KMS-11 (cell line): ENCODE data around the gene TPM2.

Experiments
- H2AFZ ChIP-seq: fragments of 200-600 bp; sonication (generic); 2 replicates; pipeline ENCODE4 v1.6.1; 2016; ENCODE audit warnings: antibody characterized with exemption, mixed run types, low read depth
- H3K27ac ChIP-seq: fragments of 200-600 bp; sonication (generic); 2 replicates; pipeline ENCODE4 v1.6.1; 2016; ENCODE audit warnings: mild to moderate bottlenecking, mixed run types
- H3K27me3 ChIP-seq: fragments of 200-600 bp; sonication (generic); 2 replicates; pipeline ENCODE4 v1.6.1; 2017; ENCODE audit warnings: mild to moderate bottlenecking, low read depth, mixed run types, moderate library complexity; ENCODE audit not compliant: insufficient read depth
- H3K36me3 ChIP-seq: fragments of 200-600 bp; sonication (generic); 2 replicates; pipeline ENCODE4 v1.6.1; 2017; ENCODE audit warnings: mild to moderate bottlenecking, mixed run types; ENCODE audit not compliant: insufficient read depth
- H3K4me1 ChIP-seq: fragments of 200-600 bp; sonication (generic); 2 replicates; pipeline ENCODE4 v1.6.1; 2016; ENCODE audit warnings: mild to moderate bottlenecking, low read depth, mixed run types; ENCODE audit not compliant: poor library complexity, severe bottlenecking
- H3K4me2 ChIP-seq: fragments of 200-600 bp; sonication (generic); 2 replicates; pipeline ENCODE4 v1.7.0; 2016; ENCODE audit warnings: mild to moderate bottlenecking, mixed run types
- H3K4me3 ChIP-seq: fragments of 200-600 bp; sonication (generic); IDR thresholded peaks from 2 replicates; pipeline ENCODE4 v1.6.1; 2017; ENCODE audit warnings: low read depth, low read length, mixed read lengths; ENCODE audit not compliant: insufficient read depth
- H3K79me2 ChIP-seq: fragments of 200-600 bp; sonication (generic); 2 replicates; pipeline ENCODE4 v1.6.1; 2016; ENCODE audit warnings: low read depth, mixed run types; ENCODE audit not compliant: insufficient read depth
- H3K9ac ChIP-seq: fragments of 200-600 bp; sonication (generic); 2 replicates; pipeline ENCODE4 v1.6.1; 2016; ENCODE audit warnings: mild to moderate bottlenecking, mixed run types
- H4K20me1 ChIP-seq: fragments of 200-600 bp; sonication (generic); 2 replicates; pipeline ENCODE4 v1.6.1; 2016; ENCODE audit warnings: mild to moderate bottlenecking, mixed run types; ENCODE audit not compliant: insufficient read depth
- TF ChIP-seq, protein P1 (sequence below): fragments of 200-600 bp; sonication (generic); conservative IDR thresholded peaks from 2 replicates; pipeline ENCODE4 v1.6.1; 2017; ENCODE audit warnings: low read depth, mild to moderate bottlenecking, antibody characterized with exemption, low read length, moderate library complexity, mixed read lengths

TPM2 gene

DNA sequence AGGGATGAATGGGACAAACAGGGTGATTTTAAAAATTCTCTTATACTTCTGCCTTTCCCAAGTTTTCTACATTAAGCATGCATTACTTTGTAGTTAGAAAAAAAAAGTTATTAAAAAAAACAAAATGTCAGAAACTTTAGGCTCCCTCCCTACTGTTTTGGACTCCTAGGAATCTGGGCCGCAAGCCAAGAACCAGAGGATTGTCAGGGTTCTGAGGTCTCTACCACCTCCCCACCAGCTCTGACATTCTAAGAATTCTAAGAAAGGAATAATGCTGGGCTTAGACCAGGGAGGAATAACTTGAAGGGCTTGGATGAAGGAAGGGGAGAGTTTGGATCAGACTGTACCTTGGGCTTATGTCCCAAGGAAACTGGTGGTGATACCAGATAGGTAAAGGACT is 23.7 kb downstream of the TPM2 start:
- Histone ChIP-seq H3K27me3 (no peaks in the 10 kb centered on the region), H3K79me2 (no peaks in the 10 kb centered on the region), H4K20me1 (no peaks in the 10 kb centered on the region), H3K9ac (no peak overlapping the region), H3K4me1 (peaks cover 14% of the 10 kb centered on the region), H3K4me2 (0 out of 2 replicates have a peak overlapping the region, but pooled peaks have one; percentile 25), H3K4me3 (no peak overlapping the region), H3K36me3 (no peaks in the 10 kb centered on the region), H3K27ac (no peak overlapping the region), H2AFZ (no peak overlapping the region)
- TF ChIP-seq, protein P1, sequence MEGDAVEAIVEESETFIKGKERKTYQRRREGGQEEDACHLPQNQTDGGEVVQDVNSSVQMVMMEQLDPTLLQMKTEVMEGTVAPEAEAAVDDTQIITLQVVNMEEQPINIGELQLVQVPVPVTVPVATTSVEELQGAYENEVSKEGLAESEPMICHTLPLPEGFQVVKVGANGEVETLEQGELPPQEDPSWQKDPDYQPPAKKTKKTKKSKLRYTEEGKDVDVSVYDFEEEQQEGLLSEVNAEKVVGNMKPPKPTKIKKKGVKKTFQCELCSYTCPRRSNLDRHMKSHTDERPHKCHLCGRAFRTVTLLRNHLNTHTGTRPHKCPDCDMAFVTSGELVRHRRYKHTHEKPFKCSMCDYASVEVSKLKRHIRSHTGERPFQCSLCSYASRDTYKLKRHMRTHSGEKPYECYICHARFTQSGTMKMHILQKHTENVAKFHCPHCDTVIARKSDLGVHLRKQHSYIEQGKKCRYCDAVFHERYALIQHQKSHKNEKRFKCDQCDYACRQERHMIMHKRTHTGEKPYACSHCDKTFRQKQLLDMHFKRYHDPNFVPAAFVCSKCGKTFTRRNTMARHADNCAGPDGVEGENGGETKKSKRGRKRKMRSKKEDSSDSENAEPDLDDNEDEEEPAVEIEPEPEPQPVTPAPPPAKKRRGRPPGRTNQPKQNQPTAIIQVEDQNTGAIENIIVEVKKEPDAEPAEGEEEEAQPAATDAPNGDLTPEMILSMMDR, result no peak

DNA sequence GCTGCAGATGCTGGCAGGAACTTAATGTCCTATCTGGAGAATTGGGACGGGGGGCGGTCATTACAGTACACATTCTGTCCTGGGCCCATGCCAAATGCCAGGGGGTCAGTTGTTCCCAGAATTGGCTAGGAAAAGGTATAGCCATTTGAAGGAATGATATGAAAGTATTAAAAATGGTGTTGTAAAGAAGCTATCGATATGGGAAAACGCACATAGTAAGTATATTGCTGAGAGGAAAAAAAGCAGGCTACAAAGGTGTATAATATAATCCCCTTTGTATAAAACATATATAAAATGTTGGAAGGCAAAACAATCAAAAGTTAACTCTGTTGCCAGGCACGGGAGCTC is 24.3 kb downstream of the TPM2 start:
- Histone ChIP-seq H3K79me2 (no peaks in the 10 kb centered on the region), H3K4me1 (peaks cover 14% of the 10 kb centered on the region)

DNA sequence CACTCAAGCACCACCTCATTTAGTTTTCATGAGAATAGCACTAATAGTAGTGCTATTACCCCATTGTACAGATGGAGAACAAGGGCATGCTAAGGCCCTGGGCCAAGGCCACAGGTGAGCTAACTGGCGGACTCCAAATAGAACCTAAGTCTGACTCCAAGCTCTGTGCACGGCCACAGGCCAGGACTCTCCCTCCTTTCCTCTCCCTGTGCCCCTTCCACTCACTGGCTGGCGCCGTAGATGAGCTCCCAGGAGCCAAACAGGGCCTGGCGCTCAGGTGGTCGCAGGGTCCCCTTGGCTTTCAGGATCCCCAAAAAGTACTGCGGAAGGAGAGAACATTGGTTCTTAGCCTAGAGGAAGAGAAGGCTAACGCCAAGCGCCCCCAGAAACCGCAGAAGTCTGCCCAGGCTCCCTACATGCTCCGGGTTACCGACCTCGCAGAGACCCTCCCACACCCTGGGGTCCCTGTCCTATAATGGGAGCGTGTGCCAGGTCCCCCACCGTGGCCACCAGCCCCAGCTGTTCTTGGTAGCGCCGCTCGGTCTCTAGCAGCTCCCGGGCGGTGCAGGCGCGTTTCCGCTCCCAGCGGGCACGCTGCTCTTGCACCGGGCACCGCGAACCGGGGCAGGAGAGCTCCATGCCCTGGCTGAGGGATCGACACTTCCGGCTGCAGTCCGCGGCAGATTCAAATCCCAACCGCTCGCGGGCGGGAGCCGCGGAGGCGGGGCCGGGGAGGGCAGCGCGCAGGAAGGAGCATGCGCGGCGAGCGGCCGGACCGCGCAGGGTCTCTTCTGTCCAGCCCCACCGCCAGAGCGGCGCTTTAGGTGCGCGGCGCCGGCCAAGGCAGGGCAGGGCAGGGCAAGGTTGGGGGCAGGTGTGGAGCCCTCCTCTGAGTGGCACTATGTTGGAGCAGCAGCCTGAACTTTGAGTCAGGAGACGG is 24.9 kb downstream of the TPM2 start, which contains the start of gene ARHGEF39:
Gene ARHGEF39, minus strand, starts transcription at position 665 of the 940 bp plus-strand sequence. Its CDS starts 26 bp downstream, at position 639.
- Histone ChIP-seq H3K4me2 (peak within 1 kb of the TSS; percentile 60), H3K27ac (no peak within 1 kb of the TSS), H3K4me3 (no peak within 1 kb of the TSS), H3K79me2 (no peaks in the 10 kb centered on the region), H2AFZ (peak within 1 kb of the TSS; percentile 39; the same call in 1 of the 2 replicates), H3K9ac (peak within 1 kb of the TSS; percentile 51; the same call in 1 of the 2 replicates), H3K36me3 (no peaks in the 10 kb centered on the region), H4K20me1 (no peaks in the 10 kb centered on the region), H3K27me3 (no peaks in the 10 kb centered on the region), H3K4me1 (peaks cover 16% of the 10 kb centered on the region)
- TF ChIP-seq, protein P1, result no peak

More for the DNA sequence above, 24.3 kb downstream of the TPM2 start:
- H3K4me3 ChIP-seq, result no peak overlapping the region
- H3K27ac ChIP-seq, result no peak overlapping the region
- peak overlapping the region; percentile 51; the same call in 1 of the 2 replicates for H3K9ac ChIP-seq
- H3K4me2 ChIP-seq, result peak overlapping the region; percentile 60; the same call in 1 of the 2 replicates
- H3K27me3 ChIP-seq, result no peaks in the 10 kb centered on the region
- TF ChIP-seq, protein P1, result no peak
- H4K20me1 ChIP-seq, result no peaks in the 10 kb centered on the region
- H2AFZ ChIP-seq, result peak overlapping the region; percentile 39; the same call in 1 of the 2 replicates
- no peaks in the 10 kb centered on the region for H3K36me3 ChIP-seq

DNA sequence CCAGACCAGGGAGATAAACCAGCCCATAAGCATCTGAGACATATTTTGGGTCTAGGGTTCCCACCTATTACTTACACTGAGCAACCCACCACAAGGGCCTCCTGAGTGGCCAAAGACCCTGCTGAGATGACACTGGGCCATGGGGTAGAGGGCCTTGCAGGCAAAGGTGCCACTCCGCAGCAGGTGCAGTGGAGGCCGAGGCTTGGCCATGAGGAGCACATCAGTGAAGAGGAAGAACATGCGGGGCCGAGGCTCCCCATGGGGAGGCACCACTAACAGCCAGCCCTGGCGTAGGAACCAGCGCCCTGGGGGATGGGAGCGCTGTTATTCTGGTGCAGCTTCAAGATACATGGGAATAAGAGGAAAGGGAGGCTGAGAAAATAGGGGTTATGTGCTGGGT is 27.3 kb downstream of the TPM2 start:
- no peak overlapping the region for H3K9ac ChIP-seq
- no peak overlapping the region for H2AFZ ChIP-seq
- no peak overlapping the region for H3K4me2 ChIP-seq
- no peak overlapping the region for H3K27ac ChIP-seq
- H3K36me3 ChIP-seq, result no peaks in the 10 kb centered on the region
- H3K27me3 ChIP-seq, result no peaks in the 10 kb centered on the region
- no peaks in the 10 kb centered on the region; the same call in 1 of the 2 replicates for H3K79me2 ChIP-seq
- peaks cover 27% of the 10 kb centered on the region for H3K4me1 ChIP-seq
- H3K4me3 ChIP-seq, result no peak overlapping the region
- no peaks in the 10 kb centered on the region for H4K20me1 ChIP-seq
- TF ChIP-seq, protein P1, result no peak
